ENCODE measurements around the gene LDAH.
A peak's percentile ranks its signal among the peaks of the same experiment; 100 is the strongest.

The LDAH gene

GRCh38 chr2:20697322-20697934, 125.5 kb downstream of the LDAH start:
- DNase-seq (ENCODE audit: low read depth in 2 of 2): no peak
- no peak overlapping the region for H3K4me3 ChIP-seq (replicated peaks in 1 of 2; ENCODE audit: low read depth in 2 of 2, low read length in 2 of 2)
- no peak for TF ChIP-seq CTCF (IDR thresholded peaks at IDR 0.05; ENCODE audit: low read depth, low read length)

GRCh38 chr2:20696366-20696765, 126.5 kb downstream of the LDAH start:
- no peak overlapping the region for H3K4me3 ChIP-seq (replicated peaks in 1 of 2; ENCODE audit: low read depth in 2 of 2, low read length in 2 of 2)
- no peak for DNase-seq (ENCODE audit: low read depth in 2 of 2)
- no peak for TF ChIP-seq CTCF (IDR thresholded peaks at IDR 0.05; ENCODE audit: low read depth, low read length)

- H3K4me3 ChIP-seq (replicated peaks in 1 of 2; ENCODE audit: low read depth in 2 of 2, low read length in 2 of 2): no peak overlapping the region
- TF ChIP-seq CTCF (IDR thresholded peaks at IDR 0.05; ENCODE audit: low read depth, low read length): no peak
- no peak for DNase-seq (ENCODE audit: low read depth in 2 of 2)
Measured at GRCh38 chr2:20693317-20693716, 129.6 kb downstream of the LDAH start.

- no peak for TF ChIP-seq CTCF (IDR thresholded peaks at IDR 0.05; ENCODE audit: low read depth, low read length)
- no peak overlapping the region for H3K4me3 ChIP-seq (replicated peaks in 1 of 2; ENCODE audit: low read depth in 2 of 2, low read length in 2 of 2)
- DNase-seq (ENCODE audit: low read depth in 2 of 2): no peak
Measured at GRCh38 chr2:20692081-20692480, 130.8 kb downstream of the LDAH start.

GRCh38 chr2:20691076-20691734, 131.7 kb downstream of the LDAH start:
- no peak for DNase-seq (ENCODE audit: low read depth in 2 of 2)
- no peak for TF ChIP-seq CTCF (IDR thresholded peaks at IDR 0.05; ENCODE audit: low read depth, low read length)
- no peak overlapping the region for H3K4me3 ChIP-seq (replicated peaks in 1 of 2; ENCODE audit: low read depth in 2 of 2, low read length in 2 of 2)

GRCh38 chr2:20689428-20690264, 133.3 kb downstream of the LDAH start:
- no peak overlapping the region for H3K4me3 ChIP-seq (replicated peaks in 1 of 2; ENCODE audit: low read depth in 2 of 2, low read length in 2 of 2)
- TF ChIP-seq CTCF (IDR thresholded peaks at IDR 0.05; ENCODE audit: low read depth, low read length): no peak
- DNase-seq (ENCODE audit: low read depth in 2 of 2): peak in 1 of 2 donors; percentile 51

Measured in cardiac fibroblast (primary cell).